Esophagus squamous epithelium (tissue), 5 donors: Measurements from ENCODE around the gene SIGLEC15. TPM values are rescaled to one million over a fixed set of nuclear protein-coding genes. Genes with fewer than 3 reads are reported as not detected.

Experiments
- DNase-seq: peaks from one replicate; lab custom pipeline; 2025; lab: John Stamatoyannopoulos, UW
- H3K27ac ChIP-seq, 4 donors: fragments of 200-600 bp; sonication (generic); one replicate each; pipeline ENCODE4 v1.5.1; 2016 to 2019; ENCODE audit warnings: mild to moderate bottlenecking in 1 of 4
- H3K27me3 ChIP-seq, 4 donors: fragments of 200-600 bp; sonication (generic); 1 replicate in 3 of 4; 2 replicates in 1 of 4; pipeline versions ENCODE4 v1.5.1 to v1.6.0; 2017 to 2021; ENCODE audit warnings: antibody characterized with exemption in 1 of 4
- H3K36me3 ChIP-seq, 3 donors: fragments of 200-600 bp; sonication (generic); one replicate each; pipeline ENCODE4 v1.5.1; 2016 to 2019
- H3K4me1 ChIP-seq, 3 donors: fragments of 200-600 bp; sonication (generic); one replicate each; pipeline ENCODE4 v1.5.1; 2017 to 2019
- H3K4me3 ChIP-seq, 4 donors: fragments of 200-600 bp; sonication (generic); 1 replicate in 3 of 4; 2 replicates in 1 of 4; pipeline ENCODE4 v1.5.1; 2016 to 2019; ENCODE audit warnings: mild to moderate bottlenecking in 2 of 4, moderate library complexity in 1 of 4
- H3K9me3 ChIP-seq, 3 donors: fragments of 200-600 bp; sonication (generic); one replicate each; pipeline ENCODE4 v1.5.1; 2016 to 2019
- POLR2A ChIP-seq, 4 donors: fragments of 450-650 bp; IDR thresholded peaks; one replicate each; pipeline ENCODE4 v1.6.1; 2017; ENCODE audit warnings: antibody characterized with exemption in 4 of 4, mild to moderate bottlenecking in 4 of 4, moderate library complexity in 3 of 4
- WGBS, 2 donors: methylation state at CpG; one replicate each; pipeline ENCODE4 v1.1.5; 2018; 5-methylcytosine and 5-hydroxymethylcytosine counted together
- intact Hi-C: fragments of 100-400 bp; cut with DNase I; formaldehyde crosslinking; loops from one replicate; pipeline ENCODE4 v1.15.0; 2022
- total RNA-seq, 4 donors: library from RNA; depleted of rRNA; stranded (reverse); fragments of >200 nt; gene quantifications; one replicate each; pipeline ENCODE4 v1.1.0, GENCODE V29; 2016
- TF ChIP-seq, protein P1 (sequence below), 6 experiments: fragments of 450-650 bp in 4 of 6; fragments of 200-600 bp in 2 of 6; sonication (generic) in 2 of 6; IDR thresholded peaks; one replicate each; pipeline ENCODE4 v1.5.1; 2016 to 2019; ENCODE audit warnings: antibody characterized with exemption in 6 of 6, mild to moderate bottlenecking in 4 of 6, moderate library complexity in 4 of 6
- donor health status: DM: yes; HTN: yes; CAD: no.

SIGLEC15 gene
- total RNA-seq, 4 donors from 2014 or later, result not detected

GRCh38 chr18:45860971-45861370 is 35.5 kb downstream of the SIGLEC15 start:
- Histone ChIP-seq H3K36me3 (peaks cover 17 to 100% (median 21%) of the 10 kb centered on the region in 3 donors), H3K4me3 (no peak overlapping the region), H3K4me1 (no peaks in the 10 kb centered on the region), H3K27ac (no peak overlapping the region), H3K27me3 (no peaks in the 10 kb centered on the region), H3K9me3 (no peaks in the 10 kb centered on the region)
- intact Hi-C loops, result no loop called here
- no peak for DNase-seq
- no peak for TF ChIP-seq POLR2A (IDR thresholded peaks at IDR 0.05)
- TF ChIP-seq, protein P1, sequence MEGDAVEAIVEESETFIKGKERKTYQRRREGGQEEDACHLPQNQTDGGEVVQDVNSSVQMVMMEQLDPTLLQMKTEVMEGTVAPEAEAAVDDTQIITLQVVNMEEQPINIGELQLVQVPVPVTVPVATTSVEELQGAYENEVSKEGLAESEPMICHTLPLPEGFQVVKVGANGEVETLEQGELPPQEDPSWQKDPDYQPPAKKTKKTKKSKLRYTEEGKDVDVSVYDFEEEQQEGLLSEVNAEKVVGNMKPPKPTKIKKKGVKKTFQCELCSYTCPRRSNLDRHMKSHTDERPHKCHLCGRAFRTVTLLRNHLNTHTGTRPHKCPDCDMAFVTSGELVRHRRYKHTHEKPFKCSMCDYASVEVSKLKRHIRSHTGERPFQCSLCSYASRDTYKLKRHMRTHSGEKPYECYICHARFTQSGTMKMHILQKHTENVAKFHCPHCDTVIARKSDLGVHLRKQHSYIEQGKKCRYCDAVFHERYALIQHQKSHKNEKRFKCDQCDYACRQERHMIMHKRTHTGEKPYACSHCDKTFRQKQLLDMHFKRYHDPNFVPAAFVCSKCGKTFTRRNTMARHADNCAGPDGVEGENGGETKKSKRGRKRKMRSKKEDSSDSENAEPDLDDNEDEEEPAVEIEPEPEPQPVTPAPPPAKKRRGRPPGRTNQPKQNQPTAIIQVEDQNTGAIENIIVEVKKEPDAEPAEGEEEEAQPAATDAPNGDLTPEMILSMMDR (IDR thresholded peaks at IDR 0.05), result no peak
- WGBS, 2 donors, result 90 to 97% methylated on average over 3 of the region's 3 CpGs

GRCh38 chr18:45861926-45862325 is 36.5 kb downstream of the SIGLEC15 start:
- Histone ChIP-seq H3K4me1 (no peaks in the 10 kb centered on the region), H3K4me3 (no peak overlapping the region), H3K27ac (no peak overlapping the region), H3K9me3 (no peaks in the 10 kb centered on the region), H3K36me3 (peaks cover 23 to 100% (median 27%) of the 10 kb centered on the region in 3 donors), H3K27me3 (no peaks in the 10 kb centered on the region)
- TF ChIP-seq, protein P1 (IDR thresholded peaks at IDR 0.05), result no peak
- no peak for TF ChIP-seq POLR2A (IDR thresholded peaks at IDR 0.05)
- WGBS, 2 donors, result 86 to 100% methylated on average over 1 of the region's 1 CpG
- intact Hi-C loops, result no loop called here
- DNase-seq, result no peak

GRCh38 chr18:45863469-45863868 is 38.0 kb downstream of the SIGLEC15 start:
- Histone ChIP-seq H3K9me3 (no peaks in the 10 kb centered on the region), H3K4me1 (no peaks in the 10 kb centered on the region), H3K36me3 (peaks cover 21 to 100% (median 23%) of the 10 kb centered on the region in 3 donors), H3K27ac (no peak overlapping the region), H3K27me3 (no peaks in the 10 kb centered on the region), H3K4me3 (no peak overlapping the region)
- 79 to 100% methylated on average over 1 of the region's 1 CpG for WGBS, 2 donors
- intact Hi-C loops, result no loop called here
- TF ChIP-seq POLR2A (IDR thresholded peaks at IDR 0.05), result no peak
- TF ChIP-seq, protein P1 (IDR thresholded peaks at IDR 0.05), result no peak
- DNase-seq, result no peak

DNA sequence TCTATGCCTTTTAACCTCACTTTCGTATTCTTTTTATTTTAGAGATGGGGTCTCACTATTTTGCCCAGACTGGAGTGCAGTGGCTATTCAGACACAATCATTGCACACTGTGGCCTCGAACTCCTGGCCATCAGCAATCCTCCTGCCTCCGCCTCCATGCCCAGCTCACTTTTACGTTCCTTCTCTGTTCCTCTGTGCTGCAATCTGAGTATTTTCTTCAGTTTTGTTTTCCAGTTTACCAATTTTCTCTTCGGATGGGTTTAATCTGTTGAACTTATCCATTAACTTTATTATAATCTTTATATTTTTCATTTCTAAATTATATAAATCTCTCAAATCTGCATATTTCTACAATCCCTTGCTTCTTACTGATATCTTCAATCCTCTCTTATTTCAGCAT is 38.6 kb downstream of the SIGLEC15 start:
- H3K4me1 ChIP-seq, result no peaks in the 10 kb centered on the region
- H3K4me3 ChIP-seq, result no peak overlapping the region
- TF ChIP-seq POLR2A (IDR thresholded peaks at IDR 0.05), result no peak
- TF ChIP-seq, protein P1 (IDR thresholded peaks at IDR 0.05), result no peak
- H3K36me3 ChIP-seq, result peaks cover 15 to 100% (median 23%) of the 10 kb centered on the region in 3 donors
- no peaks in the 10 kb centered on the region for H3K27me3 ChIP-seq
- no peak overlapping the region for H3K27ac ChIP-seq
- WGBS, 2 donors, result 95 to 99% methylated on average over 5 of the region's 5 CpGs
- intact Hi-C loops, result no loop called here
- no peaks in the 10 kb centered on the region for H3K9me3 ChIP-seq
- no peak for DNase-seq

DNA sequence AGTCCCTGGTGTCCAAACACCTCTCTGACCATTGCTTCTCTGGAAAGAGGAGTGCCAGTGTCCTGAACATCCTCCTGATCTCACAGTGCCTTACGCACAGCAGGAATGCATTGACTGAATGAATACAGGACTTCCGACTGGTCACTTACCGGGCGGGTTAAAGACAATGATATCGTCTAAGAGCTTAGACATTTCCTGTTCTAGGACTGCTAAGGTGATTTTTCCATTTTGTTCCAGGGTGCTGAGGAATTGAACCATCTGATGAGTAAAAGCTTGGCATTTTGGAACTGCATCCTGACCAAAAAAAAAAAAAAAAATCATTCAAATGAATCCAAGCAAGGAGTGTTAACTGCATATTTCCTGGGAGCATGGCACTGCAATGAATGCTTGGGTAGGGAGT is 40.0 kb downstream of the SIGLEC15 start:
- no peak overlapping the region for H3K27ac ChIP-seq

More for the DNA sequence above, 40.0 kb downstream of the SIGLEC15 start:
- no peak for DNase-seq
- Histone ChIP-seq H3K9me3 (no peaks in the 10 kb centered on the region), H3K4me3 (no peak overlapping the region), H3K36me3 (peaks cover 15 to 100% (median 17%) of the 10 kb centered on the region in 3 donors), H3K27me3 (no peaks in the 10 kb centered on the region), H3K4me1 (no peaks in the 10 kb centered on the region)
- TF ChIP-seq, protein P1 (IDR thresholded peaks at IDR 0.05), result no peak
- TF ChIP-seq POLR2A (IDR thresholded peaks at IDR 0.05), result no peak
- intact Hi-C loops, result no loop called here
- 90 to 95% methylated on average over 5 of the region's 5 CpGs for WGBS, 2 donors
